Germinal center (tissue), 1 donor: ENCODE results near the gene KCNK3.
"Not testable (repeated sequence)": the region's sequence is repeated elsewhere in the genome, so short reads cannot be mapped to it uniquely, and the experiment has no call there.

Experiments
- DNase-seq: peaks from one replicate; pipeline ENCODE4 v3.0.0; 2012; ENCODE audit warnings: mixed read lengths, low spot score

Gene KCNK3

GRCh38 chr2:26730549-26731344, 38.2 kb downstream of the KCNK3 start:
- DNase-seq: no peak

- no peak for DNase-seq
Measured at GRCh38 chr2:26731714-26732113, 39.2 kb downstream of the KCNK3 start.

DNA sequence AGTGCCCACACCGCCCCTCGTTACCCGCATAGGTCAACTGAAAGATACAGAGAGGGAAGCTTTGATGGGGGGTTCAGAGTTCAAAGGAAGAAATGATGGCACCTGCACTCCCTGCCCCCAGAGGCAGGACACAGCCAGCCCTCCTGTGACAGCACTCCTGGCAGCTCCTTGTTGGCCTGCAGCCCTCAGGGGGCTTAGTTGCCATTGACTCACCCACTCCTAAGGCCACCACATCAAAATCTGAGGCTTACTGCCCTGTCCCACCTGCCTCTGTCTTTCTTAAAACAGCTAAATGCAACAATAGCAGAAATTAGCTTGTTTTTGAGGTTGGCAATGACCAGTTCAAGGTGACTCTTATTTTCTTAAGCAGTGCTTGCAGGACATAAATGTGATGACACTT, 39.9 kb downstream of the KCNK3 start:
- DNase-seq: no peak

GRCh38 chr2:26733413-26733812, 40.9 kb downstream of the KCNK3 start:
- no peak for DNase-seq

DNA sequence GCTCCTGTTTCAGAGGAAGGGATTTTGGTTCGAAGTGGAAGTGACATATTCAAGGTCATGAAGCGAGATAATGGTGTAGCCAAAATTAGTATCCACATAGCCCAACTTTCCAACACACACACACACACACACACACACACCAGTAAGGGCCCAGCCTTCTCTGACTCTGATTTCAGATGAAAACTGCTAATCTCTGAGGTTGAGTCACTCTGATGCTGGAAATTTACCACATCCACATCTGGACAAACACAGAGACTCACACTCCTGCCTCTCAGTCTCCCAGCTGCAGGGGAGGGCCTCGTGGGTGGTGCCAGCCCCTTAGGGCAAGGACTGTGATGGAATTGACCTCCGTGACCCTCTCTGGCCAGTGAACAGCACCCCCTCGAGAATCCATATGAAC, 42.6 kb downstream of the KCNK3 start:
- DNase-seq: no peak

GRCh38 chr2:26735883-26736588, 43.5 kb downstream of the KCNK3 start:
- no peak for DNase-seq

GRCh38 chr2:26737221-26737620, 44.7 kb downstream of the KCNK3 start:
- DNase-seq: no peak

- DNase-seq: no peak
Measured at GRCh38 chr2:26738481-26738880, 46.0 kb downstream of the KCNK3 start.

DNA sequence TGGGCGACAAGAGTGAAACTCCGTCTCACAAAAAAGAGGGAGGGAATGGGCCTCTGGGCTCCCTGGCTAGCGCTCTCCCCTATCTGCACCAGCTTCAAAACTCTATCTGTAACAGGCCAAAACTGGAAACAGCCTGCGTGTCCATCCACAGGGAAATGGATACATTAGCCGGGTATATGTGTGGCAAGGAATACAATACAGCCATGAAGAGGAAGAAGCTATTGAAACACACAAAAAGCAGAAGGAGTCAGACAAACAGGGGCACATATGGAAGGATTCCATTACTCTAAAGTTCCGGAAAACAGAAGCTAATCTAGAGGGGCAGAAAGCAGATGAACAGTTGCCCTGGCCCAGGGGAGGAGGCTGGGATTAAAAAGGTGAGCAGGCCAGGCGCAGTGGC, 47.0 kb downstream of the KCNK3 start:
- no peak for DNase-seq

- no peak for DNase-seq
Measured at GRCh38 chr2:26740346-26740745, 47.8 kb downstream of the KCNK3 start.

DNA sequence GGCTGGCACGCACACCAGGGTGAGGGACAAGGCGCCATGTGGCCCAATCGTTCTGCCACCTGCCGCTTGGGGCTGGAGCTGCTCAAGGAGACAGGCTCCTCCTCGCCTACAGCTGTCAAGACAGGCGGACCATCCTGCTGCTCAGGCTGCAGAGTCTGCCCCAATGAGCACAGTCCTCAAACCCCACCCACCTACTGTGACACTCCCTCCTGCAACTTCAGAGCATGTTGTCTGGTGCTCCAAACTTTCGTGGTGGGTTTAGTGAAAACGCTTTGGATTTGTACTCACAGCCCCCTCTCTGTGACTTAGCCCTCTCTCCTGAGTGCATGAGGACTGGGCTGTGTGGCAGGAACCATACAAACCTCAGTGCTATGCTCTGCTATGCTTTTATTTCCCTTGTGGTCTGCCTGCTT, 48.4 kb downstream of the KCNK3 start:
- peak; percentile 24 for DNase-seq

DNA sequence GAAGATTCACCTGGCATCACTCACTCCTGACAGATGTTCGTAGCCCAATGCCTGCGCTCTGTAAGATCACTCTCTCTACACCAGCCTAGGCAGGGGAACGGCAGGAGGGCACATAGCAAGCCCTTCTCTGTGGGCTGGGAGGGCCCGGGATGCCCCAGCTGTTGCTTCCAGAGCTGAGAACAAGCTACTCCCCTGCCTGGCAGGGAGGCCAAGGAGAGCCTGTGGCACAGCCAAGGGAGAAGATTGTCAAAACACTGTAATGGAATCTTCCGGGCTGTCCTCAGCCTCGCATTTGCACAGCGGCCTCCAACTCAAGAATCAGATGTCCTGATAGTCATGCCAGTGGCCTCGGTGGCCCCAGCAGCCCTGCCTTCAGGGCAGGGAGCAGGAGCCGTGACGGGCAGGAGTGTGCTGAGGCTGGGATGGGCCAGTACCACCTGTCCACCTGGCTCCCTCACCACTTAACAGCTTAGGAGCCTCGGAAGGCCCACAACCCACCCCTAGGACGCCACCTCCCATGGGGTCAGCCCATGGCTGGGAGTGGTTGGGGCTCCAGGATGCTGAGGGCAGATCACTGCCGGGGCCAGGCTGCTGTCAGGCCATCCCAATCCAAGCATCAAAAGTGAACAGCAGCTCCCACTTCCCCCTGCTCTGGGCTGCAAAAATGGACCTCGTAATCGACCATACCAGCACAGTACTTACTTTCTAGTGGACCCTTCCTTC, 49.7 kb downstream of the KCNK3 start:
- DNase-seq: no peak

GRCh38 chr2:26743852-26744251, 51.3 kb downstream of the KCNK3 start:
- DNase-seq: no peak

- DNase-seq: no peak
Measured at GRCh38 chr2:26744953-26745352, 52.4 kb downstream of the KCNK3 start.

GRCh38 chr2:26745609-26746327, 53.2 kb downstream of the KCNK3 start:
- peak; percentile 71 for DNase-seq

DNA sequence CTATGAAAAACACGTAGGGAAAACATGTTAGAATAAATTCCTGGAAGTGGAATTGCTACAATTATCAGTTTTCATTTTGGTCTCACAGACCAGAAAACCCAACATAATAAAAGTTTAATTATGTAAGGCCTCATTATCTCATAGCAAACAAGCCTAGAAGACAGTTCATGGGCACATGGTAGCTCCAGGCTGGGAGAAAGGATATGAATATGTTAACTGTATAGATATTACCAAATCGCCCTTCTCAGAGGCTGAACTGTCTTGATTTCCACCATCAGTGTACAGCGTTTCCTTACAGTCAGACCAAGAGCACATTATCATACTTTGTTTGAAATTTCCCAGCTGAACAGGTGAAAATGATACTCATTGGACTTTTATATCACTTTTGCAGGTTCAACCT, 54.4 kb downstream of the KCNK3 start:
- DNase-seq: no peak

- not testable (repeated sequence) for DNase-seq
Measured at GRCh38 chr2:26749787-26750420, 57.4 kb downstream of the KCNK3 start.

GRCh38 chr2:26750467-26750866, 57.9 kb downstream of the KCNK3 start:
- not testable (repeated sequence) for DNase-seq

DNA sequence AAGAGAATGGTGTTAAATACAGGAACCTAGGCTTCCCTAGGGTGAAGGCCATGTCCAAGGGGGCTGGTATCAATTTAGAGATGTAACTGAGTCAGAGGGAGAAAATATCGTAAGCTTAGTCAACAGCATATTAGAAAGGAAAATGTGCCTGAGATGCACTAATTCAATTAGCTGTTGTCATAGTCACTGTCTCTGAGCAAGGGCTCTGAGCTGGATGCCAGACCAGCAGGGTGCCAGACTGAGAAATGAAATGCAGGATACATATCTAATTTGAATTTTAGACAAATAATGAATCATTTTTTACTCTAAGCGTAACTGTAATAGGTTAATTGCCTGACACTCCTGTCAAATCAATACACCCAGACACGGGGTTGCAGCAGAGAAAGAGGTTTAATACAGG, 60.1 kb downstream of the KCNK3 start:
- DNase-seq: no peak

DNA sequence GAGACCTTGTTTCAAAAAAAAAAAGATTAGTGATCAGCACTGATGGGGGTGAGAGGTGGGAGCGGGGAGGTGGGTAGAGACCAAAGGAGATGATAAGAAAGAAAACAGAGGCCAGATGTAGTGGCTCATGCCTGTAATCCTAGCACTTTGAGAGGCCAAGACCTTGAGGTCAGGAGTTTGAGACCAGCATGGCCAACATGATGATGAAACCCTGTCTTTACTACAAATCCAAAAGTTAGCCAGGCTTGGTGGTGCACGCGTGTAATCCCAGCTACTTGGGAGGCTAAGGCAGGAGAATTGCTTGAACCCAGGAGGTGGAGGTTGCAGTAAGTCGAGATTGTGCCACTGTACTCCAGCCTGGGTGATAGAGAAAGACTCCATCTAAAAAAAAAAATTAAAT, 62.0 kb downstream of the KCNK3 start:
- DNase-seq: no peak

DNA sequence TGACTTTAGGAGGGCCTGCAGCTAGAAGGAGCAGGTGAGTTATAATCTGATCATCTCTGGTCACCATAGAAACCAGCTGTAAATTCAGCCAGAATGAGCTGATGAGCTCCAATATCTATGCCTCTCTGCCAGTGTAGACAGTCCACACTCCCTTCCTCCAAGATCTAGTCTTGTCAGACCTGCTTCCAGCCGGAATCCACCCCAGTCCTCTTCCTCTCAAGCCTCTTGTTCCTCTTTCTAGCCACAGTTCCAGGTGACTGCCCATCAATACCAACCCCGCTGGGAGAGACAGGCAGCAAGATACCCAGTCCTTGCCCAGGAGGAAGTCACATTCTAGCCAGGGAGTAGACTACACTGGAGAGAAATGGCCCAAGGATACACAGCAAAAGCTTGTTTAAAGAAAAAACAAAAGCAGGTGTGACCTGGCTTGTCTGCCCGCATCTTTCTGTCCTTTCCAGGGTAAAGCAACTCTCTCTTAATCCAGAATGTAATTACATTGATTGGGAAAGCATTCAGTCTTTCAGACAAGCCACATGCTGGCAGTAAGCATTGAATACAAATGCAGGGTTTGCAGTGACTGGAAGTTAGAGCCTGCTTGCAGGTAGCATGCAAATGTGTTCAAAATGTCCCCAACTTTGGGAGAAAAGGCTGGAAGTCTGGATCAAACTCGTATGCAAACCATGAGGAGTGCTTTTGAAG, 62.6 kb downstream of the KCNK3 start:
- DNase-seq: peak; percentile 25
